GM18951 (cell line): ENCODE data around the gene PPM1F.

Source experiments
- POLR2A ChIP-seq: IDR thresholded peaks from 4 replicates; pipeline ENCODE4 v1.6.1; 2011; ENCODE audit warnings: mild to moderate bottlenecking; ENCODE audit not compliant: insufficient read length, insufficient read depth; ENCODE audit errors: extremely low read depth
- in situ Hi-C: fragments of 300-500 bp; cut with MboI; formaldehyde crosslinking; loops from one replicate; pipeline ENCODE4 v1.12.0; 2022; ENCODE audit warnings: low sequenced_read_pairs, mixed read lengths, inconsistent platforms; ENCODE audit not compliant: unreplicated experiment

Gene PPM1F

GRCh38 chr22:21946262-21946925, 6.3 kb downstream of the PPM1F start:
- no peak for TF ChIP-seq POLR2A
- in situ Hi-C loops: loop anchor here (10.0 kb wide), 1 partner anchor 242 kb away; no protein-coding TSS in a partner anchor

GRCh38 chr22:21945453-21946261, 7.0 kb downstream of the PPM1F start:
- TF ChIP-seq POLR2A: no peak
- in situ Hi-C loops: loop anchor here (10.0 kb wide), 1 partner anchor 241 kb away; no protein-coding TSS in a partner anchor

GRCh38 chr22:21944871-21945270, 7.8 kb downstream of the PPM1F start:
- TF ChIP-seq POLR2A: no peak
- in situ Hi-C loops: loop anchor here (10.0 kb wide), 1 partner anchor 240 kb away; no protein-coding TSS in a partner anchor

GRCh38 chr22:21943571-21944448, 8.8 kb downstream of the PPM1F start:
- TF ChIP-seq POLR2A: no peak
- in situ Hi-C loops: loop anchor here (10.0 kb wide), 1 partner anchor 239 kb away; no protein-coding TSS in a partner anchor

GRCh38 chr22:21942407-21943343, 10.0 kb downstream of the PPM1F start:
- in situ Hi-C loops: loop anchor here (10.0 kb wide), 1 partner anchor 238 kb away; no protein-coding TSS in a partner anchor
- no peak for TF ChIP-seq POLR2A

GRCh38 chr22:21941921-21942320, 10.7 kb downstream of the PPM1F start:
- TF ChIP-seq POLR2A: no peak
- in situ Hi-C loops: loop anchor here (10.0 kb wide), 1 partner anchor 237 kb away; no protein-coding TSS in a partner anchor

GRCh38 chr22:21940521-21940920, 12.1 kb downstream of the PPM1F start:
- in situ Hi-C loops: loop anchor here (10.0 kb wide), 1 partner anchor 236 kb away; no protein-coding TSS in a partner anchor
- TF ChIP-seq POLR2A: no peak

- in situ Hi-C loops: loop anchor here (10.0 kb wide), 2 partner anchors 215 to 235 kb away; no protein-coding TSS in a partner anchor
These were observed 12.7 kb downstream of the PPM1F start for GRCh38 chr22:21939935-21940334.

- no peak for TF ChIP-seq POLR2A
- in situ Hi-C loops: loop anchor here (10.0 kb wide), 1 partner anchor 215 kb away; no protein-coding TSS in a partner anchor
These were observed 13.2 kb downstream of the PPM1F start for GRCh38 chr22:21939461-21939913.

GRCh38 chr22:21938906-21939305, 13.7 kb downstream of the PPM1F start:
- in situ Hi-C loops: loop anchor here (10.0 kb wide), 1 partner anchor 214 kb away; no protein-coding TSS in a partner anchor

GRCh38 chr22:21938071-21938822, 14.4 kb downstream of the PPM1F start:
- TF ChIP-seq POLR2A: peak; percentile 56
- in situ Hi-C loops: loop anchor here (10.0 kb wide), 1 partner anchor 213 kb away; no protein-coding TSS in a partner anchor

More at GRCh38 chr22:21938906-21939305, 13.7 kb downstream of the PPM1F start:
- no peak for TF ChIP-seq POLR2A
